GM19452 (cell line): Measurements from ENCODE around the gene NR3C2.

Experiments
- ATAC-seq: cut with Tn5 transposase; IDR thresholded peaks from one replicate; pipeline ENCODE4 v1.9.1; 2021; ENCODE audit not compliant: unreplicated experiment

NR3C2 gene

GRCh38 chr4:148266240-148266639 lies 176.0 kb downstream of the NR3C2 start:
- ATAC-seq = no peak

GRCh38 chr4:148265627-148266026 lies 176.6 kb downstream of the NR3C2 start:
- ATAC-seq = no peak

- no peak for ATAC-seq
Measured at GRCh38 chr4:148263802-148264201, 178.4 kb downstream of the NR3C2 start.

- no peak for ATAC-seq
Measured at GRCh38 chr4:148263127-148263526, 179.1 kb downstream of the NR3C2 start.

- ATAC-seq = no peak
Measured at GRCh38 chr4:148261848-148262247, 180.4 kb downstream of the NR3C2 start.

GRCh38 chr4:148259841-148260240 lies 182.4 kb downstream of the NR3C2 start:
- ATAC-seq = no peak

- ATAC-seq = no peak
Measured at GRCh38 chr4:148258535-148258934, 183.7 kb downstream of the NR3C2 start.

- no peak for ATAC-seq
Measured at GRCh38 chr4:148255344-148255720, 186.9 kb downstream of the NR3C2 start.

GRCh38 chr4:148254621-148255343 lies 187.4 kb downstream of the NR3C2 start:
- no peak for ATAC-seq

GRCh38 chr4:148253768-148254167 lies 188.4 kb downstream of the NR3C2 start:
- no peak for ATAC-seq

GRCh38 chr4:148248824-148249223 lies 193.4 kb downstream of the NR3C2 start:
- no peak for ATAC-seq

- no peak for ATAC-seq
Measured at GRCh38 chr4:148245015-148245414, 197.2 kb downstream of the NR3C2 start.

- no peak for ATAC-seq
Measured at GRCh38 chr4:148243837-148244236, 198.4 kb downstream of the NR3C2 start.

- ATAC-seq = no peak
Measured at GRCh38 chr4:148240241-148240640, 202.0 kb downstream of the NR3C2 start.

GRCh38 chr4:148239494-148239985 lies 202.7 kb downstream of the NR3C2 start:
- no peak for ATAC-seq

GRCh38 chr4:148238811-148239493 lies 203.3 kb downstream of the NR3C2 start:
- ATAC-seq = no peak

- no peak for ATAC-seq
Measured at GRCh38 chr4:148238086-148238485, 204.1 kb downstream of the NR3C2 start.

GRCh38 chr4:148235809-148236208 lies 206.4 kb downstream of the NR3C2 start:
- no peak for ATAC-seq

GRCh38 chr4:148229798-148230197 lies 212.4 kb downstream of the NR3C2 start:
- no peak for ATAC-seq

- ATAC-seq = no peak
Measured at GRCh38 chr4:148229028-148229427, 213.2 kb downstream of the NR3C2 start.

GRCh38 chr4:148227147-148227546 lies 215.1 kb downstream of the NR3C2 start:
- no peak for ATAC-seq

GRCh38 chr4:148226341-148226740 lies 215.9 kb downstream of the NR3C2 start:
- ATAC-seq = no peak
